ENCODE data around the gene TXNRD2.

DNA sequence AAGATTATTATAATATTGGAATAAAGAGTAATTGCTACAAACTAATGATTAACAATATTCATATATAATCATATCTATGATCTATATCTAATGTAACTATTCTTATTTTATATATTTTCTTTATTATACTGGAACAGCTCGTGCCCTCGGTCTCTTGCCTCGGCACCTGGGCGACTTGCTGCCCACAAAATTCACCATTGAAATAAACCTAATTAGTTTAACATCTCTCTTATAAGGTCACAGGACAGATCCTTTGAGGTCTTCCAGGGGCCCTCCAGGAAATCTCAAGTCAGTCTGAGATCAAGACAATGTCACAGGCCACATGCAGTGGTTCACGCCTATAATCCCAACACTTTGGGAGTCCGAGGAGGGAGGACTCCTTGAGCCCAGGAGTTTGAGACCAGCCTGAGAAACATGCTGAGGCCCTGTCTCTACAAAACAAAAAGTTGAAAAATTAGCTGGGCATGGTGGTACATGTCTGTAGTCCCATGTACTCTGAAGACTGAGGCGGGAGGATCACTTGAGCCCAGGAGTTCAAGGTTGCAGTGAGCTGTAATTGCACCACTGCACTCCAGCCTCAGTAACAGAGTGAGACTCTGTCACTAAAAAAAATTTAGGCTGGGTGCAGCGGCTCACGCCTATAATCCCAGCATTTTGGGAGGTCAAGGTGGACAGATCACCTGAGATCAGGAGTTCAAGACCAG lies 6.6 kb upstream of the TXNRD2 start:
- TF ChIP-seq, protein P1, sequence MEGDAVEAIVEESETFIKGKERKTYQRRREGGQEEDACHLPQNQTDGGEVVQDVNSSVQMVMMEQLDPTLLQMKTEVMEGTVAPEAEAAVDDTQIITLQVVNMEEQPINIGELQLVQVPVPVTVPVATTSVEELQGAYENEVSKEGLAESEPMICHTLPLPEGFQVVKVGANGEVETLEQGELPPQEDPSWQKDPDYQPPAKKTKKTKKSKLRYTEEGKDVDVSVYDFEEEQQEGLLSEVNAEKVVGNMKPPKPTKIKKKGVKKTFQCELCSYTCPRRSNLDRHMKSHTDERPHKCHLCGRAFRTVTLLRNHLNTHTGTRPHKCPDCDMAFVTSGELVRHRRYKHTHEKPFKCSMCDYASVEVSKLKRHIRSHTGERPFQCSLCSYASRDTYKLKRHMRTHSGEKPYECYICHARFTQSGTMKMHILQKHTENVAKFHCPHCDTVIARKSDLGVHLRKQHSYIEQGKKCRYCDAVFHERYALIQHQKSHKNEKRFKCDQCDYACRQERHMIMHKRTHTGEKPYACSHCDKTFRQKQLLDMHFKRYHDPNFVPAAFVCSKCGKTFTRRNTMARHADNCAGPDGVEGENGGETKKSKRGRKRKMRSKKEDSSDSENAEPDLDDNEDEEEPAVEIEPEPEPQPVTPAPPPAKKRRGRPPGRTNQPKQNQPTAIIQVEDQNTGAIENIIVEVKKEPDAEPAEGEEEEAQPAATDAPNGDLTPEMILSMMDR (IDR thresholded peaks at IDR 0.05): no peak
- TF ChIP-seq POLR2A (IDR thresholded peaks at IDR 0.05): no peak
